Lung (tissue), 12 donors: ENCODE data around the gene AMOT. TPM values are rescaled to one million over a fixed set of nuclear protein-coding genes. Genes with fewer than 3 reads are reported as not detected.

Experiments
- ATAC-seq: fragments of 200-7000 bp; cut with Tn5 transposase; one replicate; pipeline ENCODE4 v1.9.1; 2020; ENCODE audit warnings: moderate number of reproducible peaks; ENCODE audit not compliant: insufficient read depth, low FRiP score
- DNase-seq, 3 donors: peaks; one replicate each; pipeline ENCODE4 v3.0.0-alpha.2; 2013 to 2017
- H3K27ac ChIP-seq, 2 donors: one replicate each; pipeline ENCODE4 v1.5.1; 2013; ENCODE audit warnings: mild to moderate bottlenecking in 2 of 2, moderate library complexity in 2 of 2, control low read depth in 1 of 2, inconsistent platforms in 1 of 2, low read depth in 1 of 2, low read length in 1 of 2
- H3K27me3 ChIP-seq, 3 donors: one replicate each; pipeline ENCODE4 v1.5.1; 2013; ENCODE audit warnings: low read length in 2 of 3; ENCODE audit not compliant: control insufficient read depth in 3 of 3, insufficient read depth in 3 of 3
- H3K36me3 ChIP-seq, 4 donors: one replicate each; pipeline ENCODE4 v1.5.1; 2013; ENCODE audit warnings: low read length in 4 of 4, mild to moderate bottlenecking in 1 of 4, moderate library complexity in 1 of 4; ENCODE audit not compliant: control insufficient read depth in 4 of 4, insufficient read depth in 4 of 4
- H3K4me1 ChIP-seq, 5 donors: one replicate each; pipeline ENCODE4 v1.5.1; 2013; ENCODE audit warnings: low read length in 5 of 5, mild to moderate bottlenecking in 2 of 5, moderate library complexity in 1 of 5; ENCODE audit not compliant: control insufficient read depth in 5 of 5, insufficient read depth in 5 of 5
- H3K4me3 ChIP-seq: one replicate; pipeline ENCODE4 v1.5.1; 2013; ENCODE audit warnings: mild to moderate bottlenecking, control low read depth, moderate library complexity
- H3K9ac ChIP-seq, 2 donors: one replicate each; pipeline ENCODE4 v1.5.1; 2013; ENCODE audit warnings: low read length in 2 of 2, control low read depth in 1 of 2; ENCODE audit not compliant: insufficient read depth in 1 of 2
- H3K9me3 ChIP-seq, 4 donors: one replicate each; pipeline ENCODE4 v1.5.1; 2013; ENCODE audit warnings: low read length in 3 of 4, mild to moderate bottlenecking in 1 of 4, moderate library complexity in 1 of 4; ENCODE audit not compliant: control insufficient read depth in 4 of 4, insufficient read depth in 3 of 4
- WGBS, 2 donors: extraction: QIAGEN DNeasy Blood & Tissue Kit; methylation state at CpG; one replicate each; pipeline ENCODE4 v1.1.7; 2013; 5-methylcytosine and 5-hydroxymethylcytosine counted together
- polyA plus RNA-seq, 2 donors: library from polyadenylated mRNA; stranded (reverse); fragments of 200-250 nt; gene quantifications; one replicate each; pipeline ENCODE4 v1.2.1, GENCODE V29; 2013
- total RNA-seq, 2 donors: library from RNA; depleted of rRNA in 1 of 2; stranded (reverse); fragments of >200 nt in 1 of 2; gene quantifications; one replicate each; pipeline ENCODE4 v1.2.1, GENCODE V29; 2014 to 2021
- TF ChIP-seq, protein P1 (sequence below): IDR thresholded peaks from 2 replicates; pipeline ENCODE4 v1.5.1; 2012; ENCODE audit warnings: mild to moderate bottlenecking; ENCODE audit errors: control extremely low read depth, extremely low read depth
- donor health status: control.
- donor health status: control.
- donor health status: Bipolar disorder and iron deficiency.
- donor health status: healthy.
- donor health status: DM: yes; HTN: yes; CAD: no.

AMOT gene
- total and polyA plus RNA-seq, 4 donors: 0.79 to 11.8 (median 5.9) TPM

DNA sequence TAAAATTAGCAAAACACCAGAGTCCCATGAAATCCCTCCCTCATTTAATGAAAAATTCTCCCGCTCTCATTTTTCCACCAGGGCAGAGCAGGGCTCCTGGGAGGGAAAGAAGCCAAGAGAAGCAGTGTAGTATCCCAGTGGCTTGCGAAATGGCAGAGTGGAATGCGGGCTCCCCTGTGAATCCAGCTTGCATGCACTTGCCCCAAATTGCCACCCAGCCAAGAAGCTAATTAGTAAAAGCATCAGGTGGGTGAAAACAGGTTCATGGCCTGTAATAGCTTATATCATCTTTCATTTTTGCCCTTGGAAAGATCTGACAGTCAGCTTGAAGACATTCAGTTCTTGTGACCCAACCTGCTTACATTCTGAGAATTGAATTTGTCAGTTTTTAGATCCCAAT lies 10.1 kb downstream of the AMOT start:
- TF ChIP-seq, protein P1, sequence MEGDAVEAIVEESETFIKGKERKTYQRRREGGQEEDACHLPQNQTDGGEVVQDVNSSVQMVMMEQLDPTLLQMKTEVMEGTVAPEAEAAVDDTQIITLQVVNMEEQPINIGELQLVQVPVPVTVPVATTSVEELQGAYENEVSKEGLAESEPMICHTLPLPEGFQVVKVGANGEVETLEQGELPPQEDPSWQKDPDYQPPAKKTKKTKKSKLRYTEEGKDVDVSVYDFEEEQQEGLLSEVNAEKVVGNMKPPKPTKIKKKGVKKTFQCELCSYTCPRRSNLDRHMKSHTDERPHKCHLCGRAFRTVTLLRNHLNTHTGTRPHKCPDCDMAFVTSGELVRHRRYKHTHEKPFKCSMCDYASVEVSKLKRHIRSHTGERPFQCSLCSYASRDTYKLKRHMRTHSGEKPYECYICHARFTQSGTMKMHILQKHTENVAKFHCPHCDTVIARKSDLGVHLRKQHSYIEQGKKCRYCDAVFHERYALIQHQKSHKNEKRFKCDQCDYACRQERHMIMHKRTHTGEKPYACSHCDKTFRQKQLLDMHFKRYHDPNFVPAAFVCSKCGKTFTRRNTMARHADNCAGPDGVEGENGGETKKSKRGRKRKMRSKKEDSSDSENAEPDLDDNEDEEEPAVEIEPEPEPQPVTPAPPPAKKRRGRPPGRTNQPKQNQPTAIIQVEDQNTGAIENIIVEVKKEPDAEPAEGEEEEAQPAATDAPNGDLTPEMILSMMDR: no peak
- no peaks in the 10 kb centered on the region for H3K36me3 ChIP-seq
- DNase-seq: no peak
- no peak overlapping the region for H3K27ac ChIP-seq
- H3K27me3 ChIP-seq: peaks cover 0 to 52% (median 16%) of the 10 kb centered on the region in 3 donors
- ATAC-seq: no peak
- H3K4me3 ChIP-seq: no peak overlapping the region
- 71 to 88% methylated on average over 3 of the region's 3 CpGs for WGBS, 2 donors
- no peaks in the 10 kb centered on the region for H3K9me3 ChIP-seq
- H3K4me1 ChIP-seq: no peaks in the 10 kb centered on the region
- H3K9ac ChIP-seq: no peak overlapping the region

DNA sequence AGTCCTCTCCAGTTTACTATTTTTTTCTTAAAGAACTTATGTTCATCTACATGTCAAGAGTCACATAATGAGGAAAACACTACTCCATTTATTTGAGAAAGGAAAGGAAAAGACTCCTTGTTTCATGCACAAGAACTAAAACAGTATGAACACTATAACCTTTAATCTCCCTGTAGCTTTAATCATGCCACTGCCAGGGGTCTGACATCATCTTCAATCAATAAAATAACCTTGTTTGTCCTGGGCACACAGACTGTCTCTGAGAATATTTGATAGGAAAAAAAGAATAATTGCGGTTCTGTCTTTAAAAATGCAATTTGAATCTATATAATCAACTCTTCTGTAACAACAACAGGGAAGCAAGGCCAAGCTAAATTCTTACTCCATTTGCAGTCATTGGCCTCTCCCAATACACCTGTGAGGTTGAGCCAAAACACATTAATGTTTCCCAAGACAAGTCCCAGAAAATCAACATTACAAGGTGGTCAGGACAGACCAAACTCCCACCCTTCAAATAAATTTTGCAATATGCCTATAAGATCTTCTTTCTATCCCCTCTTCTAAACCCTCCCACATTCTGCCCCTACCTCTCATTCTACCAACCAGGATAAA lies 13.2 kb downstream of the AMOT start:
- peaks cover 0 to 65% (median 13%) of the 10 kb centered on the region in 3 donors for H3K27me3 ChIP-seq
- no peaks in the 10 kb centered on the region for H3K9me3 ChIP-seq
- ATAC-seq (no peak), DNase-seq (no peak)
- H3K4me1 ChIP-seq: no peaks in the 10 kb centered on the region
- TF ChIP-seq, protein P1: no peak
- 88 to 100% methylated on average over 1 of the region's 1 CpG for WGBS, 2 donors
- no peak overlapping the region for H3K4me3 ChIP-seq
- no peak overlapping the region for H3K27ac ChIP-seq
- H3K36me3 ChIP-seq: no peaks in the 10 kb centered on the region
- H3K9ac ChIP-seq: no peak overlapping the region

DNA sequence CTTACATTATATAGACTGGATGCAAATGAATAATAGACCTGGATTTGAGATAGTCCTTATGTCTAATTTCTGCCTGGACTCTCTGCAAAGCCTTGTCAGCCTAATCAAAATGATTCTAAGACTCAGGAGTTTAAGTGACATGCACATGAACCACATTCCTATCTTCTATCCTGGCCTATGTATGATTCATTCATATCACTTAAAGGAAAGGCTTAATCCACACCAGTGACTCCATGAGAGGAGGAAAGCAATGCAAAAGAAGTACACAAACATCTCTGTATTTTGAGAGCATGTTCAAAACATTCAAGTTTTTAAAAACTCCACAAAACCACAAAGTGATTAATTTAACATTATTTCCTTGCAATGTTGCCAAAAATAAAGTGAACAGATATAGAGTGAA lies 14.6 kb downstream of the AMOT start:
- Histone ChIP-seq H3K36me3 (no peaks in the 10 kb centered on the region), H3K4me1 (no peaks in the 10 kb centered on the region), H3K27ac (no peak overlapping the region), H3K9me3 (no peaks in the 10 kb centered on the region), H3K9ac (no peak overlapping the region), H3K4me3 (no peak overlapping the region), H3K27me3 (peaks cover 0 to 60% (median 19%) of the 10 kb centered on the region in 3 donors)
- DNase-seq: no peak
- TF ChIP-seq, protein P1: no peak
- no peak for ATAC-seq

DNA sequence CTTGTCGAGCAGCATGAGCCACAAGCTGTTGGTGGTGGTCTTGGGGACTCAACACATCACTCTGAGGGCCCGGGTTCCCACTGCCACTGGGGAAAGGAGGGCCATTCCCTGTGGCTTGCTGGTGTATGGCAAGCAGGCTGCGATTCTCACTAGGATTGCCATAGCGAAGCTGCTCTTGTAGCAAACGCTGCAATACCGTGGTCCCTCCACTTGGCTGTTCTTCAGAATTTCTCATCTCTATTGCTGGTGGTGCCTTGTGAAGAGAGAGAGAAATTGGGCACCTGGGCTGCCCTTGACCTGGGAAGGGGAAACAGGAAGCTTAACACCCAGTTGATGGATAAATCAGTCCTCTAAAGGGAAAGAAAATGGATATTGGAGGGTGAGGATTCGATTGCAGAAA lies 17.7 kb downstream of the AMOT start:
- H3K27me3 ChIP-seq: peaks cover 0 to 55% (median 21%) of the 10 kb centered on the region in 3 donors
- H3K27ac ChIP-seq: no peak overlapping the region
- DNase-seq (no peak), ATAC-seq (no peak)
- no peak overlapping the region for H3K4me3 ChIP-seq
- H3K9ac ChIP-seq: no peak overlapping the region
- 59 to 89% methylated on average over 7 of the region's 7 CpGs for WGBS, 2 donors
- H3K9me3 ChIP-seq: no peaks in the 10 kb centered on the region
- H3K36me3 ChIP-seq: no peaks in the 10 kb centered on the region
- H3K4me1 ChIP-seq: peaks cover 0 to 15% (median 5%) of the 10 kb centered on the region in 5 donors
- TF ChIP-seq, protein P1: no peak
